ENCODE measurements around the gene NBPF20. TPM values are rescaled to one million over a fixed set of nuclear protein-coding genes. Genes with fewer than 3 reads are reported as not detected.
"Not testable (repeated sequence)": the region's sequence is repeated elsewhere in the genome, so short reads cannot be mapped to it uniquely, and the experiment has no call there.

NBPF20 gene
- total RNA-seq, 2 donors from 2014 or later, result 3.6 TPM

DNA sequence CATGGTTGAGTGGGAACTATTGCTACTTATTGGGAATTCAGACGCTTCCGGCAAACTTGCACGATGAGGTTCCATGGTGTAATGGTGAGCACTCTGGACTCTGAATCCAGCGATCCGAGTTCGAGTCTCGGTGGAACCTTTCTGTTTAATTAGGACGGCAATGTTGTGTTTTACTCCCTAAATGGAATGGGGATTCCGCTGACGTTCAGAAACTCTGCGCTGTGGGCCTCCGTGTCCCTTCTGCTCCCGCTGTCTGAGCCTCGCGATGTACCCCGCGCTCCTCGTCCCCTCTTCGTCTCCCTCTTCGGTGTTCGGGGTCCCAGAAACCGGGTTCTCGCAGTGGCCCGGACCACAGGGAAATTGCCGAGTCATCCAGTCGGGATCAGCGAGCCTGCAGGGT, 34.2 kb upstream of the NBPF20 start:
- H3K9me3 ChIP-seq; intact Hi-C loops (cut with DNase I); H3K27ac ChIP-seq; H3K4me1 ChIP-seq; DNase-seq; H3K36me3 ChIP-seq (replicated peaks in 1 of 2; ENCODE audit: insufficient read depth in 1 of 2, low read depth in 2 of 2); H3K4me3 ChIP-seq; H3K27me3 ChIP-seq: not testable (repeated sequence)
- peak; percentile 45 for ATAC-seq
- WGBS, 2 donors, result no CpG with 5 or more reads among the region's 27 CpGs

DNA sequence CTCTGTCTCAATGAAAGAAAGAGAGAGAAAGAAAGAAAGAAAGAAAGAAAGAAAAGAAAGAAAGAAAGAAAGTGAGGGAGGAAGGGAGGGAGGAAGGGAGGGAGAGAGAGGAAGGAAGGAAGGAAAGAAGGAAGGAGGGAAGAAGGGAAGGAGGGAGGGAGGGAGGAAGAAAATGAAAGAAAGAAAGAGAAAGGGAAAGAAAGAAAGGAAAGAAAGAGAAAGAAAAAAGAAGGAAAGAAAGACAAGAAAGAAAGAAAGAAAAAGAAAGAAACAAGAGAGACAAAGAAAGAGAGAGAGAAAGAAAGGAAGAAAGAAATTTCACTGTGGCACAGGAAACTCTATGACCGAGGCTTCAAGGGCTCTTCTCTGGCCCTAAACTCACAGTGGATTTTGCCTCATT, 33.7 kb upstream of the NBPF20 start:
- H3K36me3 ChIP-seq (replicated peaks in 1 of 2; ENCODE audit: insufficient read depth in 1 of 2, low read depth in 2 of 2); intact Hi-C loops (cut with DNase I): not testable (repeated sequence)

DNA sequence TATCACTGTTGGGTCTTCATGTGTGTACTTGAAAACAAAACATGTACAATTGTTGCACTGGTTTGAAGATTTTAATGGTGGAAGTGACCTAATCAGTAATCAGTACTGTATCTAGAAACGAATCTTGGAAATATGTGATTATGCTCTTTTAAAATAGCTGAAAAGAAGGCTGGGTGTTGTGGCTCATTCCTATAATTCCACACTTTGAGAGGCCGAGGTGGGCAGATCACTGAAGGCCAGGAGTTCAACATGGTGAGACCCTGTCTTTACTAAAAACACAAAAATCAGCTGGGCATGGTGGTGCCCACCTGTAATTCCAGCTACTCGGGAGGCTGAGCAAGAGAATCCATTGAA, 29.4 kb upstream of the NBPF20 start:
- H3K27ac ChIP-seq; H3K9me3 ChIP-seq; ATAC-seq; H3K36me3 ChIP-seq (replicated peaks in 1 of 2; ENCODE audit: insufficient read depth in 1 of 2, low read depth in 2 of 2); H3K4me3 ChIP-seq; DNase-seq; intact Hi-C loops (cut with DNase I); H3K4me1 ChIP-seq; H3K27me3 ChIP-seq: not testable (repeated sequence)
- 30 to 65% methylated on average over 2 of the region's 3 CpGs for WGBS, 2 donors

More for the DNA sequence above, 33.7 kb upstream of the NBPF20 start:
- DNase-seq, H3K4me1 ChIP-seq, H3K27me3 ChIP-seq, H3K27ac ChIP-seq, H3K4me3 ChIP-seq, ATAC-seq, H3K9me3 ChIP-seq: not testable (repeated sequence)
- 40 to 80% methylated on average over 1 of the region's 1 CpG for WGBS, 2 donors

DNA sequence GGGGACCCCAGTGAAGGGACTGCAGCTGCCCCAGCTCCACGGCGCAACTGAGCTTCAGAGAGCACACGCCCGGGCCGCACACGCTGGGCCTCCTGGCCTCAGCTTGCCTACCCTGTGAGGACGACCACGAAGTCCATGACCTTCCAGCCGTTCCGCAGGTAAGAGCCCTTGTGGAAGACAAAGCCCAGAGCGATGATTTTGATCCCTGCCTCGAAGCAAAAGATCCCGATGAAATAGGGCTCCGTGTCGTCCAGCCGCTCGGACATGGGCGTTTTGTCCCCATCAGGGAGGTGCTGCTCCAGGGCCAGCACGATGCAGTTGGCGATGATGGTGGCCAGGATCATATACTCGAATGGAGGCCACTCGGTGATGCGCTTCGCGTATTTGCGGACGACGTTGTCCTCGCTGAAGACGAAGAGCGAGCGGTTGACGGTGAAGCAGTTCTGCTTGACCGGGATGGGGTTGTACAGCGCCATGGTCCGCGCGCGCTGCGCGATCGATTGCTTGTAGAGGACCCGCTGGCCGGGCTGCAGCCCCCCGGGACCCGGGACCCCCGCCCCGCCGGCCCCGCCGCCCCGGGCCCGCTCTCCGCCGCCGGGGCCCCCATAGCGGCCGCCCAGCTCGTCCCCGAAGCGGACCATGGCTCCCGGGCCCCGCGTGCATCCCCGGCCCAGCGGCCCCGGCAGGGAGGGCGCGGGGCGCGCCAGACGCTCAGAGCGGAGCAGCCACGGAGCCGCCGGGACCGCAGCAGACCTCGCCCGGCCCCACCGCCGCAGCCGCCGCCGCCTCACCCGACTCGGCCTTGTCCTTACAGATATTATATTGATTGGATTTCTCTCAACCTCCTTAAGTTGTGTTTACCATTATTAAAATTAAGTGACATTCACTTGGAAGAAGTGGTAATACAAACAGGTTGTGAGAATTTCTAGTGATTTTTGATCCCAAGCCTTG, 28.7 kb upstream of the NBPF20 start:
- ATAC-seq; H3K9me3 ChIP-seq; H3K4me3 ChIP-seq; intact Hi-C loops (cut with DNase I); H3K36me3 ChIP-seq (replicated peaks in 1 of 2; ENCODE audit: insufficient read depth in 1 of 2, low read depth in 2 of 2); H3K4me1 ChIP-seq; DNase-seq; H3K27ac ChIP-seq; H3K27me3 ChIP-seq: not testable (repeated sequence)
- WGBS, 2 donors, result 14 to 18% methylated on average over 34 to 48 of the region's 86 CpGs

DNA sequence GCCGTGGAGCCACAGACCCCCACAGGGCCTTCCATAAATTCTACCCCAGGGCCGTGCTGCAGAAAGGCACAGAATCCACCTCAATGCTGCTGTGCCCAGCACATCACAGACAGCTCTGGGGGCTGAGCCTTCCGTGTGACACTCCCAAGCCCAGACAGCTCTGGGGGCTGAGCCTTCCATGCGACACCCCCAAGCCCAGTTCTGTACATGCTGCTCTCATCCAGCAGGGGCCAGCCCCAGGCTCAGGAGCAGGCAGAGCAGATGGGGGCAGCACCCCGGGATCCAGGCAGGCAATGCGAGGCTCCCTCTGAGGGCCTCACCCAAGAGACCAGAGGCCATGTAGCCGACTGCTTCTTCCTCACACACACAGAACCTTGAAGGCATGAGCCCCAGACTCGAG, 27.1 kb upstream of the NBPF20 start:
- intact Hi-C loops (cut with DNase I); H3K9me3 ChIP-seq; H3K27ac ChIP-seq; H3K4me3 ChIP-seq; H3K27me3 ChIP-seq; DNase-seq; ATAC-seq; H3K36me3 ChIP-seq (replicated peaks in 1 of 2; ENCODE audit: insufficient read depth in 1 of 2, low read depth in 2 of 2); H3K4me1 ChIP-seq: not testable (repeated sequence)
- 63% methylated on average over 3 of the region's 8 CpGs; no CpG with 5 or more reads in 1 of the 2 donors for WGBS, 2 donors

DNA sequence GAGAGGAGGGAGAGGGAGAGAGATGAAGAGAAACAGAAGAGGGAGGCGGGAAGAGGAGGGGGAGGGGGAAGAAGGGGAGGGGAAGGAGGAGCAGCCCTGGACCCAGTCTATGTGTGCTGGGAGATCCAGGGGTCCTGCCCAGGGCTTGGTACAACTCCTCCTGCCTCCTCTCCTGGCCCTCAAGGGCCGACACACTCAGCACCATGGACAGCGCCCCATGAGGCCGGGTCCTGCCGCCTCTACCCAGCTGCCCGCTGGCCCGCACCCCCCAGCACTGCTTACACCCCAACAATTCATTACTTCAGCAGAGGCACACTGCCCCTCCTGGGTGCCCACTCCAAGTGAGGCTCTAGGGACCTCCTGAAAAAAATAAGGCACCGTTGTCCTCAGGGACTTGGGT, 26.5 kb upstream of the NBPF20 start:
- H3K4me3 ChIP-seq; H3K9me3 ChIP-seq; H3K27ac ChIP-seq; intact Hi-C loops (cut with DNase I); H3K4me1 ChIP-seq; H3K27me3 ChIP-seq; H3K36me3 ChIP-seq (replicated peaks in 1 of 2; ENCODE audit: insufficient read depth in 1 of 2, low read depth in 2 of 2): not testable (repeated sequence)
- ATAC-seq, result peak; percentile 30
- 7 to 17% methylated on average over 1 to 6 of the region's 8 CpGs for WGBS, 2 donors
- DNase-seq, result peak in 3 of 4 donors; percentile 13 to 21 (median 19)

DNA sequence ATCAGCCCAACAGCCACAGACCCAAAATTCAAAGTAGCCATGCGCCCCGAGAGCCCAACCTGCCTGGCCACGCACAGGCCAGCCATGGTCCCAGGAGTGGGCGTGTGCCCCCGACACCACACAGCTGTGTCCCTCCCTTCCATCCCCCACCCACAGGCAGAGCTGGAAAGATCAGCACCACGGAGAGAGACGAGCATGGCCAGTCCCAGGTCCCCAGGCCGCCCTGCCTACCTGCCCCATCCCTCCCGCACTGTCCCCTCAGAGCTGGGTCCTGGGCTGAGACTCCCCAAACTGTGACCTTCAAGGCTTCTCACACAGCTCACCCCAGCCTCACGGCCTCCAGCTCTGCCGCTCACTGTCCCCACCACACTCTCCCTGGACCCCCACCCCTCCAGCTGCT, 19.8 kb upstream of the NBPF20 start:
- H3K27ac ChIP-seq; H3K36me3 ChIP-seq (replicated peaks in 1 of 2; ENCODE audit: insufficient read depth in 1 of 2, low read depth in 2 of 2); H3K4me1 ChIP-seq; H3K27me3 ChIP-seq; ATAC-seq; intact Hi-C loops (cut with DNase I); H3K4me3 ChIP-seq; H3K9me3 ChIP-seq; DNase-seq: not testable (repeated sequence)
- WGBS, 2 donors, result 28 to 96% methylated on average over 3 to 9 of the region's 11 CpGs

DNA sequence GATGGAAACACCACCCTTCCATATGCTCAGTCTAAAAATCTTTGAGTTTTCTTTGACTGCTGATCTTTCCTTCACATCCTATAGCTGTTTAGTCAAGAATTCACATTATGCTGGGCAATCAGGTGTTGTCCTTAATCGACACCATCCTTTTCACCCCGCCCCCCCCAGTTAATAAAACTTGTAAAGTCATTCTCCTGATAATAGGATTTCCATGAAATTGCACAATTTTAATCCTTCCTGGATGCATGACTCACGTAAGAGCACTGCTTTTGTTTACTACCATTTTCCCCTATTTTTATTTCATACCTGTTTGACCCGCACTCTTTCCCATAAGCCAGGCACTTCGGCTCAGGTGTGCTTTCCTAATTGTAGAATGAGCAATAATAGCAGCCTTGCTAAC, 16.9 kb upstream of the NBPF20 start:
- H3K4me1 ChIP-seq; ATAC-seq; DNase-seq; H3K4me3 ChIP-seq; H3K27me3 ChIP-seq; H3K27ac ChIP-seq; H3K9me3 ChIP-seq; H3K36me3 ChIP-seq (replicated peaks in 1 of 2; ENCODE audit: insufficient read depth in 1 of 2, low read depth in 2 of 2); intact Hi-C loops (cut with DNase I): not testable (repeated sequence)
- 81 to 86% methylated on average over 5 of the region's 5 CpGs for WGBS, 2 donors

DNA sequence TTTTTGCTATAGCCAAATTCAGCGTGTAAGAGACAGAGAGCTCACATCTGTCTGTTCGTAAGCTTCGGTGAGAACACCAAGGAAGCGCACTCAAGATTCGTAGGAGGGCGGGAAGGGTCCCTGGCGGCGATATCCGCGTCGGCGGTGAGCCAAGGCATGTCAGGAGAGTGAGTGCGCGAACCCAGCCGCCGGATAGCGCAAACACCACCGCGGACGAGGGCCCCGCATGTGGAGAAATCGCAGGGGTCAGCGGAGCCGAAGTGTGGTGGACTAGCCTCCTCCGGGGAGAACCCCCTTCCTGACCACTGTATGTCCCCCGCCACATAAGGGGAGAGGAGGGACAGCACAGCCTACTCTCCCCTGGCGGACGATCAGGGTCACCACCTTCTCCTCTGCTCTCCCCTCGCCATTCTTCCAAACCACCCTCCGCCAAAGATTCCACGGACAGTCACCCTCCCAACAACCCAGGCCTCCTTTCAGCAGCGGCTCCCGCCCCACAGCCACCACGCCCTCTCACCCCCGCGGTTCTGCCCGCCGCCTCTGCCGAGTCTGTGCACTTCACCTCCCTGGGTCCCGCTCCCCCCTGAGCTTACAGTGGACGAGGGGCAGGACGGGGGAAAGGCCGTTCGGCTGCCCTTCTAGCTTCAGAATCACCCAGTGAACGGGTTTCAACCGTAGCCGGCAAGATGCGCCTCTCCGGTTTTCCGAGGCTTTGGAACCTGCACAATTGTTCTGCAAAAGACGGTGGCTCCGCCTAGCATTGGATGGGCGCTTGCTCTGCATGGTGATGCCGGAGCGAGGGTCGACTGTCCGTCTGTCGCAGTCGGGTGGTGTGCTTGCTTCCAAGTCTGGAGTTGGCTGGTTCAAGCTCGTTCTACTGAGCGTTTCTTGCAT, 6.2 kb upstream of the NBPF20 start:
- intact Hi-C loops (cut with DNase I); H3K36me3 ChIP-seq (replicated peaks in 1 of 2; ENCODE audit: insufficient read depth in 1 of 2, low read depth in 2 of 2); H3K9me3 ChIP-seq; H3K27ac ChIP-seq; H3K4me3 ChIP-seq; H3K4me1 ChIP-seq; H3K27me3 ChIP-seq: not testable (repeated sequence)
- ATAC-seq (peak; percentile 12), DNase-seq (peak in 1 of 4 donors; percentile 17)
- WGBS, 2 donors, result 1% methylated on average over 27 to 43 of the region's 61 CpGs

DNA sequence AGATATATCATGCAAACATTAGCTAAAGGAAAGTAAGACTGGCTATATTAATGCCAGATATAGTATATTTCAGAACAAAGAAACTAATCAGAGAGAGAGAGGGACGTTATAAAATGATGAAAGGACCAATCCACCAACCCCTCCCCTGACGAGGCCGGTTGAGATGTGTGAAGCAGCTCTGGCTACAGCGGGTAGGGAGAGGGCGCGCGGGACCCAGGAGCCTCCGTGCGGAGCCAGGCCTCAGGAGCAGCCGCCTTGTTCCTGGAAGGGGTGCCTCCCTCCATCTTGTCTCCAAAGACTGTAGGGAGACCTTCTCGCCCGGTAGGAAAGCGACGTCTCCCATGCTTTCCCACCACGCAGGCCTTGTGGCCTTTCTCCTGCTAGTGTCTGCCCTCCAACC, 5.4 kb upstream of the NBPF20 start:
- 10 to 27% methylated on average over 10 of the region's 15 CpGs for WGBS, 2 donors
- H3K4me1 ChIP-seq; H3K36me3 ChIP-seq (replicated peaks in 1 of 2; ENCODE audit: insufficient read depth in 1 of 2, low read depth in 2 of 2); H3K4me3 ChIP-seq; intact Hi-C loops (cut with DNase I); H3K27ac ChIP-seq; DNase-seq; H3K27me3 ChIP-seq; H3K9me3 ChIP-seq: not testable (repeated sequence)
- ATAC-seq, result peak; percentile 24

DNA sequence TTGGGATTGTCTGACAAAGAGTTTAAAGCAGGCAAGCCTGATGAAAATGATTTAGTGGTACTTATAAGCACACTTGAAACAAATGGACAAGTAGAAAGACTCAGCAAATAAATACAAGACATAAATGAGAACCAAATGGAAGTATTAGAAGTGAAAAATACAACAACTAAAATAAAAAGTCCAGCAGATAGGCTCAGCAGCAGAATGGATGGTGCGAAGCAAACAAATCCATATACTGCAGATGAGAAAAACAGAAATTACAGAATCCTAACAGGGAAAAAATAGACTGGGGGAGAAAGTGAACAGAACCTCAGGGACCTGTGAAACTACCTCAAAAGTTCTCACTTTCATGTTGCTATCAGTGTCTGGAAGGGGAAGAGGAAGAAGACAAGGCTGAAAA, 3.9 kb upstream of the NBPF20 start:
- intact Hi-C loops (cut with DNase I); H3K36me3 ChIP-seq (replicated peaks in 1 of 2; ENCODE audit: insufficient read depth in 1 of 2, low read depth in 2 of 2); H3K27me3 ChIP-seq; H3K4me3 ChIP-seq; DNase-seq; H3K9me3 ChIP-seq; ATAC-seq; H3K27ac ChIP-seq: not testable (repeated sequence)
- 96 to 97% methylated on average over 1 of the region's 1 CpG for WGBS, 2 donors
- H3K4me1 ChIP-seq, result peaks cover 18% of the 10 kb centered on the region
